GM19193 (cell line): ENCODE results near the gene IL1RAP.

ENCODE experiments used
- POLR2A ChIP-seq: IDR thresholded peaks from 4 replicates; pipeline ENCODE4 v1.6.1; 2011; ENCODE audit not compliant: insufficient read depth, insufficient read length; ENCODE audit errors: extremely low read depth

Gene IL1RAP

GRCh38 chr3:190629088-190629487, 115.2 kb downstream of the IL1RAP start:
- no peak for TF ChIP-seq POLR2A

- TF ChIP-seq POLR2A, result no peak
These were observed 117.4 kb downstream of the IL1RAP start for GRCh38 chr3:190631295-190631694.

- no peak for TF ChIP-seq POLR2A
These were observed 127.7 kb downstream of the IL1RAP start for GRCh38 chr3:190641564-190641963.

- no peak for TF ChIP-seq POLR2A
These were observed 128.1 kb downstream of the IL1RAP start for GRCh38 chr3:190642016-190642415.

- no peak for TF ChIP-seq POLR2A
These were observed 130.2 kb downstream of the IL1RAP start for GRCh38 chr3:190644035-190644434.

- no peak for TF ChIP-seq POLR2A
These were observed 130.9 kb downstream of the IL1RAP start for GRCh38 chr3:190644766-190645165.

- TF ChIP-seq POLR2A, result no peak
These were observed 132.1 kb downstream of the IL1RAP start for GRCh38 chr3:190645932-190646460.

GRCh38 chr3:190646996-190647395, 133.1 kb downstream of the IL1RAP start:
- no peak for TF ChIP-seq POLR2A

GRCh38 chr3:190655933-190656332, 142.0 kb downstream of the IL1RAP start:
- no peak for TF ChIP-seq POLR2A

- TF ChIP-seq POLR2A, result no peak
These were observed 144.2 kb downstream of the IL1RAP start for GRCh38 chr3:190658106-190658505.

- TF ChIP-seq POLR2A, result no peak
These were observed 152.9 kb downstream of the IL1RAP start for GRCh38 chr3:190666821-190667220.

- no peak for TF ChIP-seq POLR2A
These were observed 157.8 kb downstream of the IL1RAP start for GRCh38 chr3:190671658-190672057.

GRCh38 chr3:190673148-190673547, 159.3 kb downstream of the IL1RAP start:
- no peak for TF ChIP-seq POLR2A

GRCh38 chr3:190676481-190676880, 162.6 kb downstream of the IL1RAP start:
- no peak for TF ChIP-seq POLR2A

- TF ChIP-seq POLR2A, result no peak
These were observed 163.1 kb downstream of the IL1RAP start for GRCh38 chr3:190677001-190677400.

GRCh38 chr3:190680691-190681090, 166.8 kb downstream of the IL1RAP start:
- TF ChIP-seq POLR2A, result no peak

GRCh38 chr3:190684776-190685175, 170.9 kb downstream of the IL1RAP start:
- TF ChIP-seq POLR2A, result no peak
